HCT116 (cell line): Measurements from ENCODE around the gene ERBB2.

Experiments
- EZH2phosphoT487 ChIP-seq: fragments of 200-600 bp; IDR thresholded peaks from 2 replicates; pipeline ENCODE4 v1.6.1; 2018; ENCODE audit warnings: antibody characterized with exemption, borderline replicate concordance
- POLR2A ChIP-seq: IDR thresholded peaks from 2 replicates; pipeline ENCODE4 v1.7.0; 2011; ENCODE audit warnings: borderline replicate concordance; ENCODE audit not compliant: insufficient read depth, insufficient read length; ENCODE audit errors: extremely low read depth
- POLR2AphosphoS5 ChIP-seq: IDR thresholded peaks from 2 replicates; pipeline ENCODE4 v1.6.1; 2011; ENCODE audit warnings: mild to moderate bottlenecking, low read depth, low read length, moderate library complexity
- RAD21 ChIP-seq: IDR thresholded peaks from 2 replicates; pipeline ENCODE4 v1.6.1; 2012; ENCODE audit warnings: low read depth, mild to moderate bottlenecking
- ZFX ChIP-seq: fragments of 450-650 bp; IDR thresholded peaks from 2 replicates; pipeline ENCODE4 v1.6.1; 2017
- TF ChIP-seq, protein P1 (sequence below), 3 experiments: fragments of 200-600 bp in 1 of 3; sonication (generic) in 1 of 3; IDR thresholded peaks in 2 of 3; conservative IDR thresholded peaks in 1 of 3; 2 replicates each; pipeline ENCODE4 v1.5.1; 2012 to 2017; ENCODE audit warnings: low read depth in 2 of 3, low read length in 2 of 3, antibody characterized with exemption in 1 of 3, borderline replicate concordance in 1 of 3, control low read depth in 1 of 3, mild to moderate bottlenecking in 1 of 3, mixed read lengths in 1 of 3, mixed run types in 1 of 3, moderate library complexity in 1 of 3; ENCODE audit not compliant: insufficient read depth in 1 of 3

DNA sequence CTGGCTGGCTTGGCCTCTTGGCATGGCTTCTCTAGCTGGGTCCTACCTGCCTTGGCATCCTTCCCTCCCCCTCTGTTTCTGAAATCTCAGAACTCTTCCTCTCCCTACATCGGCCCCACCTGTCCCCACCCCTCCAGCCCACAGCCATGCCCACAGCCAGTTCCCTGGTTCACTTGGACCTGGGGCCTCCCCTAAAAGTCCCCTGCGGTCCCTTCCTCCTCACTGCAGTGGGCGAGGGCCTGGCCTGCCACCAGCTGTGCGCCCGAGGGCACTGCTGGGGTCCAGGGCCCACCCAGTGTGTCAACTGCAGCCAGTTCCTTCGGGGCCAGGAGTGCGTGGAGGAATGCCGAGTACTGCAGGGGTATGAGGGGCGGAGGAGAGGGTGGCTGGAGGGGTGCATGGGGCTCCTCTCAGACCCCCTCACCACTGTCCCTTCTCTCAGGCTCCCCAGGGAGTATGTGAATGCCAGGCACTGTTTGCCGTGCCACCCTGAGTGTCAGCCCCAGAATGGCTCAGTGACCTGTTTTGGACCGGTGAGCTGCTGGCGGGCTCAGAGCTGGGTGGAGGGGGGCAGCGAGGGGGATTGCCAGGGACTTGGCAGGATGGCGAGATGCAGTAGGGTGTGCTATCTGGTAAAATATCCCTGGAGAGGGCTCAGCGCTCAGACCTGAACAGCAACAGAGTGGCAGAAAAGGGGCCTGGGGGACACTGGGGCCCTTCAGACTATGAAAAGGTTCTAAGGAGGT lies 16.4 kb downstream of the ERBB2 start:
- TF ChIP-seq POLR2AphosphoS5 (no peak), RAD21 (no peak), ZFX (no peak), EZH2phosphoT487 (no peak), POLR2A (no peak)
- TF ChIP-seq, protein P1, sequence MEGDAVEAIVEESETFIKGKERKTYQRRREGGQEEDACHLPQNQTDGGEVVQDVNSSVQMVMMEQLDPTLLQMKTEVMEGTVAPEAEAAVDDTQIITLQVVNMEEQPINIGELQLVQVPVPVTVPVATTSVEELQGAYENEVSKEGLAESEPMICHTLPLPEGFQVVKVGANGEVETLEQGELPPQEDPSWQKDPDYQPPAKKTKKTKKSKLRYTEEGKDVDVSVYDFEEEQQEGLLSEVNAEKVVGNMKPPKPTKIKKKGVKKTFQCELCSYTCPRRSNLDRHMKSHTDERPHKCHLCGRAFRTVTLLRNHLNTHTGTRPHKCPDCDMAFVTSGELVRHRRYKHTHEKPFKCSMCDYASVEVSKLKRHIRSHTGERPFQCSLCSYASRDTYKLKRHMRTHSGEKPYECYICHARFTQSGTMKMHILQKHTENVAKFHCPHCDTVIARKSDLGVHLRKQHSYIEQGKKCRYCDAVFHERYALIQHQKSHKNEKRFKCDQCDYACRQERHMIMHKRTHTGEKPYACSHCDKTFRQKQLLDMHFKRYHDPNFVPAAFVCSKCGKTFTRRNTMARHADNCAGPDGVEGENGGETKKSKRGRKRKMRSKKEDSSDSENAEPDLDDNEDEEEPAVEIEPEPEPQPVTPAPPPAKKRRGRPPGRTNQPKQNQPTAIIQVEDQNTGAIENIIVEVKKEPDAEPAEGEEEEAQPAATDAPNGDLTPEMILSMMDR (IDR thresholded peaks at IDR 0.05 in 2 of 3, conservative IDR thresholded peaks at IDR 0.05 in 1 of 3; ENCODE audit: borderline replicate concordance in 1 of 3, insufficient read depth in 1 of 3, low read depth in 2 of 3, low read length in 2 of 3) = no peak
